H9 (cell line): ENCODE measurements around the gene ZSWIM4. TPM values are rescaled to one million over a fixed set of nuclear protein-coding genes. Genes with fewer than 3 reads are reported as not detected.

Experiments used
- DNase-seq: peaks from one replicate; pipeline ENCODE4 v3.0.0-alpha.2; 2017
- H2AFZ ChIP-seq: one replicate; pipeline ENCODE4 v1.6.1; 2013; ENCODE audit warnings: mild to moderate bottlenecking, low read length, control low read depth, moderate library complexity
- H2AK5ac ChIP-seq: 2 replicates; pipeline ENCODE4 v1.6.1; 2013; ENCODE audit warnings: low read length, control low read depth, mixed read lengths; ENCODE audit not compliant: insufficient read length
- H2BK120ac ChIP-seq: one replicate; pipeline ENCODE4 v1.6.1; 2013; ENCODE audit warnings: low read depth, mild to moderate bottlenecking, low read length, control low read depth, inconsistent platforms; ENCODE audit not compliant: poor library complexity, severe bottlenecking
- H2BK12ac ChIP-seq: 2 replicates; pipeline ENCODE4 v1.6.1; 2013; ENCODE audit warnings: low read length, control low read depth, mixed read lengths, low read depth; ENCODE audit not compliant: insufficient read length
- H2BK15ac ChIP-seq: 2 replicates; pipeline ENCODE4 v1.6.1; 2013; ENCODE audit warnings: low read depth, low read length, control low read depth
- H2BK20ac ChIP-seq: one replicate; pipeline ENCODE4 v1.6.1; 2013; ENCODE audit warnings: low read depth, mild to moderate bottlenecking, low read length, control low read depth, inconsistent platforms; ENCODE audit not compliant: poor library complexity, severe bottlenecking
- H2BK5ac ChIP-seq: 2 replicates; pipeline ENCODE4 v1.6.1; 2013; ENCODE audit warnings: low read length, control low read depth, mixed read lengths; ENCODE audit not compliant: insufficient read length
- H3K14ac ChIP-seq: 2 replicates; pipeline ENCODE4 v1.6.1; 2013; ENCODE audit warnings: low read length, control low read depth; ENCODE audit not compliant: insufficient read depth
- H3K18ac ChIP-seq: 2 replicates; pipeline ENCODE4 v1.6.1; 2013; ENCODE audit warnings: low read depth, mild to moderate bottlenecking, mixed read lengths, low read length, control low read depth; ENCODE audit not compliant: insufficient read length
- H3K23ac ChIP-seq: 2 replicates; pipeline ENCODE4 v1.6.1; 2013; ENCODE audit warnings: low read length, control low read depth, mixed read lengths, low read depth; ENCODE audit not compliant: insufficient read length
- H3K23me2 ChIP-seq: 2 replicates; pipeline ENCODE4 v1.6.1; 2013; ENCODE audit warnings: low read depth, mild to moderate bottlenecking, mixed read lengths, low read length, control low read depth; ENCODE audit not compliant: insufficient read length, poor library complexity, severe bottlenecking
- H3K27ac ChIP-seq: 2 replicates; pipeline ENCODE4 v1.5.1; 2013; ENCODE audit warnings: low read length, control low read depth, mixed read lengths, low read depth; ENCODE audit not compliant: insufficient read length
- H3K27me3 ChIP-seq: 2 replicates; pipeline ENCODE4 v1.6.1; 2013; ENCODE audit warnings: low read length, control low read depth, inconsistent platforms; ENCODE audit not compliant: insufficient read depth
- H3K4ac ChIP-seq: 2 replicates; pipeline ENCODE4 v1.6.1; 2013; ENCODE audit warnings: low read depth, mild to moderate bottlenecking, control low read depth, inconsistent platforms, low read length, moderate library complexity
- H3K4me1 ChIP-seq: 2 replicates; pipeline ENCODE4 v1.6.1; 2013; ENCODE audit warnings: low read length, control low read depth, inconsistent platforms; ENCODE audit not compliant: insufficient read depth
- H3K4me2 ChIP-seq: 2 replicates; pipeline ENCODE4 v1.6.1; 2013; ENCODE audit warnings: low read length, control low read depth, mixed read lengths; ENCODE audit not compliant: insufficient read length, insufficient read depth
- H3K56ac ChIP-seq: 2 replicates; pipeline ENCODE4 v1.6.1; 2013; ENCODE audit warnings: low read depth, mild to moderate bottlenecking, mixed read lengths, low read length, control low read depth; ENCODE audit not compliant: insufficient read length
- H3K79me1 ChIP-seq: 2 replicates; pipeline ENCODE4 v1.6.1; 2013; ENCODE audit warnings: low read depth, mild to moderate bottlenecking, moderate library complexity, low read length, control low read depth, inconsistent platforms; ENCODE audit not compliant: insufficient read depth, poor library complexity, severe bottlenecking
- H3K79me2 ChIP-seq: 2 replicates; pipeline ENCODE4 v1.6.1; 2013; ENCODE audit warnings: low read length, control low read depth, inconsistent platforms; ENCODE audit not compliant: insufficient read depth
- H3K9ac ChIP-seq: 2 replicates; pipeline ENCODE4 v1.6.1; 2013; ENCODE audit warnings: low read length, control low read depth, mixed read lengths; ENCODE audit not compliant: insufficient read length; ENCODE audit errors: extremely low read depth
- H3K9me3 ChIP-seq: one replicate; pipeline ENCODE4 v1.6.1; 2013; ENCODE audit warnings: low read depth, low read length, inconsistent platforms; ENCODE audit not compliant: control insufficient read depth
- H3T11ph ChIP-seq: one replicate; pipeline ENCODE4 v1.6.1; 2013; ENCODE audit warnings: mild to moderate bottlenecking, low read length, control low read depth, inconsistent platforms
- H4K20me1 ChIP-seq: one replicate; pipeline ENCODE4 v1.6.1; 2013; ENCODE audit not compliant: control insufficient read depth, insufficient read length, insufficient read depth
- H4K5ac ChIP-seq: 2 replicates; pipeline ENCODE4 v1.6.1; 2013; ENCODE audit warnings: low read depth, mild to moderate bottlenecking, mixed read lengths, low read length, control low read depth; ENCODE audit not compliant: insufficient read length
- H4K8ac ChIP-seq: replicated peaks from 2 replicates; pipeline ENCODE4 v1.6.1; 2013; ENCODE audit warnings: low read length, control low read depth, mixed read lengths, low read depth; ENCODE audit not compliant: insufficient read length
- H4K91ac ChIP-seq: 2 replicates; pipeline ENCODE4 v1.6.1; 2013; ENCODE audit warnings: low read depth, mild to moderate bottlenecking, moderate library complexity, mixed read lengths, low read length, control low read depth; ENCODE audit not compliant: insufficient read length
- H3K27ac Mint-ChIP-seq, 3 experiments: 2 replicates in 2 of 3; 3 replicates in 1 of 3; pipeline ENCODE4 v1.8.0; 2020 to 2021; ENCODE audit warnings: mixed read lengths in 3 of 3, mild to moderate bottlenecking in 1 of 3, moderate library complexity in 1 of 3
- H3K27me3 Mint-ChIP-seq: 2 replicates; pipeline ENCODE4 v1.8.0; 2021; ENCODE audit warnings: low read depth, mild to moderate bottlenecking, moderate library complexity, mixed read lengths
- H3K36me3 Mint-ChIP-seq, 3 experiments: 2 replicates in 2 of 3; 3 replicates in 1 of 3; pipeline ENCODE4 v1.8.0; 2020 to 2021; ENCODE audit warnings: low read depth in 3 of 3, mixed read lengths in 3 of 3; ENCODE audit not compliant: insufficient read depth in 1 of 3
- H3K4me1 Mint-ChIP-seq, 2 experiments: 2 replicates each; pipeline ENCODE4 v1.8.0; 2020; ENCODE audit warnings: mixed read lengths in 2 of 2
- H3K4me3 Mint-ChIP-seq, 2 experiments: 2 replicates in 1 of 2; 3 replicates in 1 of 2; pipeline ENCODE4 v1.8.0; 2020 to 2021; ENCODE audit warnings: mild to moderate bottlenecking in 2 of 2, mixed read lengths in 2 of 2, moderate library complexity in 1 of 2
- H3K9me3 Mint-ChIP-seq, 2 experiments: 2 replicates in 1 of 2; 3 replicates in 1 of 2; pipeline ENCODE4 v1.8.0; 2020; ENCODE audit warnings: mild to moderate bottlenecking in 2 of 2, mixed read lengths in 2 of 2, moderate library complexity in 1 of 2
- CTCF ChIP-seq: fragments of 200-600 bp; sonication (generic); conservative IDR thresholded peaks from 3 replicates; pipeline ENCODE4 v1.8.0; 2021; ENCODE audit warnings: antibody characterized with exemption, mild to moderate bottlenecking
- WGBS: extraction: QIAGEN DNeasy Blood & Tissue Kit; methylation state at CpG from one replicate; pipeline ENCODE4 v1.1.7; 2013; ENCODE audit warnings: missing lambda C conversion rate, low lambda C conversion rate, mixed read lengths; ENCODE audit not compliant: insufficient read length; ENCODE audit errors: extremely low coverage; 5-methylcytosine and 5-hydroxymethylcytosine counted together
- total RNA-seq: library from RNA; stranded (reverse); gene quantifications from 2 replicates; pipeline ENCODE4 v1.2.1, GENCODE V29; 2021

Gene ZSWIM4
- total RNA-seq, 1 experiment from 2014 or later, result 50.7 TPM

- Mint-ChIP-seq H3K9me3 (no peaks in the 10 kb centered on the region; a peak in 1 of 5 replicates), H3K4me1 (peaks cover 28 to 49% of the 10 kb centered on the region in 2 experiments), H3K27ac (peak overlapping the region in 2 of 3 experiments; percentile 87 to 98; a peak in 3 of 7 replicates), H3K4me3 (peak overlapping the region; percentile 74 to 92), H3K27me3 (no peaks in the 10 kb centered on the region), H3K36me3 (no peaks in the 10 kb centered on the region; a peak in 2 of 7 replicates)
- Histone ChIP-seq H3K9me3 (no peaks in the 10 kb centered on the region), H2BK120ac (peak overlapping the region; percentile 95), H3K9ac (peak overlapping the region; percentile 13), H2AK5ac (no peak overlapping the region), H3K14ac (peak overlapping the region; percentile 72; the same call in 1 of the 2 replicates), H2BK12ac (peak overlapping the region; percentile 71), H3K79me1 (no peaks in the 10 kb centered on the region), H4K5ac (no peak overlapping the region), H4K91ac (peak overlapping the region; percentile 44), H3K18ac (peak overlapping the region; percentile 85), H3K27ac (no peak overlapping the region), H3K23ac (no peak overlapping the region), H2AFZ (peak overlapping the region; percentile 56), H4K20me1 (no peaks in the 10 kb centered on the region), H2BK15ac (peak overlapping the region; percentile 33; the same call in 1 of the 2 replicates), H3K4me2 (peak overlapping the region; percentile 41), H3K79me2 (no peaks in the 10 kb centered on the region; the same call in 1 of the 2 replicates), H2BK5ac (no peak overlapping the region), H3K56ac (no peak overlapping the region), H3K4ac (peak overlapping the region; percentile 36; the same call in 1 of the 2 replicates), H3T11ph (peak overlapping the region; percentile 43), H2BK20ac (no peak overlapping the region), H4K8ac (no peak overlapping the region), H3K27me3 (no peaks in the 10 kb centered on the region), H3K4me1 (peaks cover 2% of the 10 kb centered on the region; the same call in 1 of the 2 replicates), H3K23me2 (peaks cover 15% of the 10 kb centered on the region)
- peak; percentile 74 for DNase-seq
- no peak for TF ChIP-seq CTCF
- no CpG with 5 or more reads among the region's 24 CpGs for WGBS
Measured at GRCh38 chr19:13843104-13843921, 48.1 kb downstream of the ZSWIM4 start.
